HG02678 (cell line): ENCODE data around the gene SARDH.
"Not testable (repeated sequence)": the region's sequence is repeated elsewhere in the genome, so short reads cannot be mapped to it uniquely, and the experiment has no call there.

Experiments used
- ATAC-seq: cut with Tn5 transposase; IDR thresholded peaks from one replicate; pipeline ENCODE4 v1.9.1; 2021; ENCODE audit warnings: mild to moderate bottlenecking, moderate library complexity; ENCODE audit not compliant: unreplicated experiment

SARDH gene

GRCh38 chr9:133687856-133688761 is 50.0 kb downstream of the SARDH start:
- no peak for ATAC-seq

- ATAC-seq: no peak
Observed at GRCh38 chr9:133686642-133687575, 51.2 kb downstream of the SARDH start.

DNA sequence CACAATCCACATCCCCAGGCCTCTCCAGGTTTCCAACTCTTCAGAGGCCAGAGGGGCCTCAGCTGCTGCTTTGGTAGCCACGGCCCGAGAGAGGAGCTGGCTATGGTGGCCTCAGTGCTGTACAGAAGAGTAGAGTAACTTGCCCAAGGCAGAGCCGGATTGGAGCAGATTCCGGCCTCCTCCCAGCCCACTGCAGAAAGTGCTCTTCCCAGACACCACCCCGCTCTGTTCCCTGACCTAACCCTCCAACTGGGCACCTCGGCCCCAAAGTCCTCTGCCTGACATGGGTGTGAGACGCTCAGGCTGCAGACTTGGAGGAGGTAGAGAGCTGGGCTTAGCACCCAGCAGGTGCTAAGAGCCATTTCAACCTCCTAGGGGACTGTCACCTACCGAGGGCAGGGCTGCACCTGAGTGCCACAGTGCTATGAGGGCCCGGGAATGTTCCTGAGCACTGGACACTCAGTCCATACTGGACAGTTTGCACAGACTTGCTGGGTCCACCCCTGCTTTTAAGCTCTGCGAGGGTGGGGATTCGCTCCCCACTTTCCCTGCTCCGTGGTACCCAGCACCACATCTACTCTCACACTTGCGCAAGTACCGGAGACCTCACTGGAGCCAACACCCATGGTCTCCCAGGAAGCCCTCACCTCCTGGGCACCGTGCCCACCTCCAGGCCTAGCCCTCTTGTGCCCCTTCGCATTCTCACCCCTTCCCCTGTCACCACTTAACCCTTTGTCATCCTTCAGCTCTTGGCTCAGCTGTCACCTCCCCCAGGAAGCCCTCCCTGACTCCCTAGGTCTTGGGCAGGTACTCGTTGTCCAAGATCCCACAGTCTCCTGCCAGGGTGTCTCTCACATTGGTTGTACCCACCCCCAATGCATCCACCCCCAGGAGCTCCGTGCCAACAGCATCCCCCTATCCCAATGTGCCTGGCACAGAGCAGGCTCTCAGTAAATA is 52.2 kb downstream of the SARDH start:
- no peak for ATAC-seq

DNA sequence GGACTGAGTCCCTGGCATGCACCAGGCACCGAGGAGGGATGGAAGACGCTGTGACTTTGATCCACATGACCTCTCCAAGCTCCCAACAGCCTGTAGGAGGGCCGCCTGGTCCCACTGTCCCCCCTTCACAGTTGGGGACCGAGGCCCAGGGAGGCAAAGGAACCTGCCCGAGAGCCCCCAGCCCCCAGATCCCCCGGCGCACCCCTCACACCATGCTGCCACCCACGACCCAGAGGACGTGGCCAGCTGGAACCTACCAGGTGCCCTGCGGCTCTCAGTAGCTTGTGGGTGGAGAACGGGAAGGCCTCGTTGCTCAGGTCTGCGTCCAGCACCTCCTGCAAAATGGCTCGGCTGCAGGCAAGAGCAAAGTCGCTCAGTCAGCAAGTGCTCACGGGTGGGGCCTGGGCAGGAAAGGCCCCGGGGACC is 53.2 kb downstream of the SARDH start:
- ATAC-seq: no peak

DNA sequence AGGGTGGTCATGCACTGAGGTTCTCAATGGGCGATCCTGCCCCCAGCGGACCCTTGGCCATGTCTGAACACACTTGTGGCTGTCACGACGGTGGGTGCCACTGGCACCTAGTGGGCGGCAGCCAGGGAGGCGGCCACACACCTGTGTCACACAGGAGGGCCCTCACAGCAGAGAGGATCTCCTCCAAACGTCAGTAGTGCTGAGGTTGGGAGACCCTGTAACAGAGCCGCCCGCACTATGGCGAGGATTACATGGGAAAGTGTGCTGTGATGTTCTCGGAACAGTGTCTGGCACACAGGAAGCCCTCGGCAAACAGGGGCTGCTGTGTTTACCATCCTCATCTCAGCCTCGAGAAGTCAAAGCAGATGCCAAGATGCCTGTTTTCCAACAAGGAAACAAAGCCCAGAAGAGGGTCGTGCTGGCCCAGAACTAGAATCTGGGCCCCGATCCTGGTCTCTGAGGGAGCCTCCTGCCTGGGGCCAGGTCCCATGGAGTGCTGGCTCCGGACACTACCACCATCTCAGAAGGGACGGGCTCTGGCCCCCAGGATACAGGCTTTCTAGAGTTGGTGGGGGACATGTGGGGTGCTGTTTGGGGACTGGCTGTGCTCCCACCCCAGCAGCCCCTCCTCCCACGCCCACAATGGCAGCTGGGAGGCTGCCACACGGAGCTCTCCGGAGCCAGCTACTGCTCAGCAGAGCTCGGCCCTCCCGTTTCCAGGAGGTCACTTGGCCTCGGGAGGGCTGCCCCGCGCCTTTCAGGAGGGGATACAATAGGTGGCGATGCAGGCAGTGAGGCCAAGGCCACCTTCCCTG is 53.8 kb downstream of the SARDH start:
- no peak for ATAC-seq

DNA sequence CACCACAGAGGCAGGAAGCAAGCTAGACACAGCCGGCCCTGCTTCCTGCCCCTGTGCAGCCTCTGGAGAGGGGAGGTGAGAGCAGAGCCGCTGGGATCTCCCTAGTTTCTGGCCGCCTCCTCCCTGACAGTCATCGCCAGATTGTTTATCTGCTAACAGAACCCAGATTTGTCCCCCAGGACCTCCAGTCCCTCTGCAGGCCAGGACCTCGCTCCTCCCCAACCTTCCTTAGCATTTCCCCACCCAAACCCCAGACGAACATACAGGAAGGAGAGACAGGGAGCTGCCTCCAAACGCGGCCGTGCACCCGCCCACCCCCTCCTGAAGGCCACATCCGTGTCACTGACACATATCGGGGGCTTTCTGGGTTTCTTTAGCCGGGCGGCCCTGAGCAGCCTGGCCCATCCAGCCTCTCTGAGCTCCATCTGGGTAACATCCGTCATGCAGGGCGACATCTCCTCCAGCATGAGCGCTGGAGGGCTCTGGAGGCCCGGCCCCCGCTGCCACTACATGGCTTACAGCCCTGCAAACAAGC is 54.5 kb downstream of the SARDH start:
- no peak for ATAC-seq

DNA sequence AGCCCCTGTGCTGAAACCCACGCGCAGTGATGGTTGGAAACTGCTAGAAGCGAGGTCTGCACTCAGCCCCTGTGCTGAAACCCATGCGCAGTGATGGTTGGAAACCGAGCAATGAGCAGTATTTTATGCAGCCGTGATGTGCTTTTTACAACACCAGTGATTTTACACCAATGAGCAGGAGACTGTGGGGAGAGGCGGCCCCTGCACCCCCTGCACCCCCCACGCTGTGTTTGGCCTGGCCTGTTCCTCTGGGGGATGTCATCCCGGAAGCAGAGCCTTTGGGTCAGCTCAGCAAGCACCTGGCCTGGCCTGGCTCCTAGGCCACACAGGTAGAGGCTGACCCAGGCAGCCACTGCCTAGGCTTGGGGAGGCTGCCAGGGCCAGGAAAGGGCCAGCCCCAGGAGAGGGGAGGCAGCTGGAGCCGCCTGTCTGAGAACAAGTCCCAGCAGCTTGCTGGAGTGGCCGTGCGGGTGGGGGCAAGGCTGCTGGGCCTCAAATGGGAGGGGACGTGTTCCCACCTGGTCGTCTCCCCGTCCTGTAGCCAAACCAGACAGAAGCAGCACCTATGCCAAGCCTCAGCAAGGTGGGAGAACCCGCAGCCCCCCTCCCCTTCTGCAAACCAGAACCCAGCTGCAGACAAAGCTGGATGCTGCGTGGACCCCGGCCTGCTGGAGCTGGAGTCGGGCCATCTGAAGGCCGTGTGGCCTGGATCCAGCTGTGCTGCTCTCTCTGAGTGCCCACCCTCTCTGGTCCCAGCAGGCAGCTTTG is 55.1 kb downstream of the SARDH start:
- no peak for ATAC-seq

DNA sequence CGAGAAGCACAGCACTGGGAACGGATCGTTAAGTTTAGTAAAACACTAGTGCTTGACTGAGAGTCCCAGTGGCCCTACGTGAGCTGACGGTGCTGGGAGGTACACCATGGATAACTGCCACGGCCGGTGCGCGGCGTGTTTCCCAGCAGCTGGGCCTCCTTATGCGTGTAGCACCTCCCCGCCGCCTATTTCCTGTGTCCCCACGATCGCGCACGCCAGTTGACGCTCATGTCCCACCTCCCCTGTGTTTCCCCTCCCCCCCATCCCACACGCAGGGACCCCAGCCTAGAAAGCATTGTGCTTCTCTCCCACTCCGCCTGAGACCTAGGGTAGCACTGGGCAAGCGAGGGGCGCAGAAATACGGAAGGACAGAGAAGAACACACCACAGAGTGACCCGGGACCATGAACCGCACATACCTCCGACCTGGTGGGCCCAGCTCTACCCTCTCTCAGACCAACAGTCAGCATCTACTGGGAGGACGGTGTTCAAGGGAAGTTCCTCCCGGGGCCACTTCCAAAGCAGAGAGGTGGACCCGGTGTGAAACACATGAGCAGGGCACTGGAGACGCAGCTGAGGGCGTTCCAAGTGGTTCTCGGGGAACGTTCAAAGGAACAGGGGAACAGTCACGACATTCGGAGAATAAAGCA is 56.4 kb downstream of the SARDH start:
- no peak for ATAC-seq

- ATAC-seq: no peak
Observed at GRCh38 chr9:133680976-133681657, 57.0 kb downstream of the SARDH start.

DNA sequence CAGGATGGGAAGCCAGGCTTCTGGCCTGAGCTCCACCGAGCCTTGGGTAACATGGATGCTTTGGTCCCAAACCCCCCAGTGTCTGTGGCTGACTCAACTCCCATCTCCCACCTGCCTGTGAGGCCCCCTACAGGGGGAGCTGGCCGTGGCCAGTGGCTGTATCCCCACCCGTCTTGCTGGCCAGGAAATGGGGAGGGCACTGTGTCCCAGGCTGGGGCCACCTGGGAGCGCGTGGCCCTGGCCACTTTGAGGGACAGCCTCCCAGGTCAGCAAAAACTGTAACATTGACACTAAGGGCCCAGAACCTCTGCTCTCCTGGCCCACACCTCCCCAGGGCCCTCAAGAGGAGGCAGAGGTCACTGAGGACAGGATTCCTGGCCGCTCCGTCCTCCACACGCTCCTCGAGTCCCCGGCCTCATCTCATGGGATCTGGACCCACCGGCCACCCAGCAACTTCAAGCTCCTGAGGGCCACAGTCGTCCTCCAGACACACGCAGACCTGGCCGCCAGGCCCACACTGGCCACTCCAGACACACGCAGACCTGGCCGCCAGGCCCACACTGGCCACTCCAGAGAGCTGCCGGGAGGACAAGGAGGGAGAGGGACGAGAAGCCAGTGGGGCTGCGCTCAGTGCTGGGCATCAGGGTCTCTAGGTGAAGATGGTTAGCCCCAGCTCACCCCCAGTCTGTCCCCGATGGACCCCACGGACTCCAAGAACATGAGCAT is 57.7 kb downstream of the SARDH start:
- no peak for ATAC-seq

DNA sequence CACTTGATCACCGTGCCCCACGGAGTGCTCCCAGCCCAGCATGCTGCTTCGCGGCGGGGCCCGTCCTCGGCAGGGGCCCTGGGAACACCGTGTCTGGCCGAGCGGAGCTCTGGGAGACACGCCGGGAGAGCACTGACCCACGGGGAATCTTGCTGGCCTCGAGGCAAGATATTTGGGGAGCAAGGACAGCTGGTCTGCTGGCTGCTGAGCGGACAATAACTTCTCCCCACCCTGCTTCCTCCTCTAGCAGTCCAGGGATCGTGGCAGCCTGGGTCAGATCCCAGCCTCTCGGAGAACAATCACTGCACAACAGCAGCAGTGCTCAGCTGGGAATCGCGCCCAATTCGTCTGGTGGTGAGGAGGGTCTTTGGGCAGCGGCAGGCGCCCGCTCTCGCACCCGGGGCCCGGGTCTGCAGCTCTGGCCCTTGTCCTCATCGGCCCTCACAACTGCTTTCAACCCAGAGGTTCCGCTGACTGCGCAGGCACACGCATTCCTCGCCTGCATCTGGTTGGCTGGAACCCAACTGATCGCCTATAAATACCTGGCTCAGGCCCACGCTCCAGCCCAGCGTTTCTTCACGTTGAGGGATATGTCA is 58.6 kb downstream of the SARDH start:
- ATAC-seq: no peak

DNA sequence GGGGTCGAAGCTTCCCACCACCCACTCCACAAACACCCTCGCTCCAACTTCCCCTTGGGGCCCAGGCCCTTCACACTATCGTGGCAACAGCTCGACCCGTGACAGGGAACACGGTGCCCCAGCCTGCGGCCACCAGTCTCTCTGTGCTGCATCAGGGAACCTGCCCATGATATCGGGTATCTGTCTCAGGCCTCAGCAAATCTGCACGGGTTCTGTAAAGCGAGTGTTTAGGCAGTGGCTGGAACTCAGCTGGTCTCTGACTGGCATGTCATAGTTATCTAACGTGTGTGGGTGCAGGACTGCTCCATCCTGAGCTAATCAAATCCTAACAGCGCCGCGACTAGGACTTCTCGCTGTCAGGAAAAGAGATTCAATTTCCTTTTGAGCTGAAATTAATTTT is 59.1 kb downstream of the SARDH start:
- ATAC-seq: no peak

DNA sequence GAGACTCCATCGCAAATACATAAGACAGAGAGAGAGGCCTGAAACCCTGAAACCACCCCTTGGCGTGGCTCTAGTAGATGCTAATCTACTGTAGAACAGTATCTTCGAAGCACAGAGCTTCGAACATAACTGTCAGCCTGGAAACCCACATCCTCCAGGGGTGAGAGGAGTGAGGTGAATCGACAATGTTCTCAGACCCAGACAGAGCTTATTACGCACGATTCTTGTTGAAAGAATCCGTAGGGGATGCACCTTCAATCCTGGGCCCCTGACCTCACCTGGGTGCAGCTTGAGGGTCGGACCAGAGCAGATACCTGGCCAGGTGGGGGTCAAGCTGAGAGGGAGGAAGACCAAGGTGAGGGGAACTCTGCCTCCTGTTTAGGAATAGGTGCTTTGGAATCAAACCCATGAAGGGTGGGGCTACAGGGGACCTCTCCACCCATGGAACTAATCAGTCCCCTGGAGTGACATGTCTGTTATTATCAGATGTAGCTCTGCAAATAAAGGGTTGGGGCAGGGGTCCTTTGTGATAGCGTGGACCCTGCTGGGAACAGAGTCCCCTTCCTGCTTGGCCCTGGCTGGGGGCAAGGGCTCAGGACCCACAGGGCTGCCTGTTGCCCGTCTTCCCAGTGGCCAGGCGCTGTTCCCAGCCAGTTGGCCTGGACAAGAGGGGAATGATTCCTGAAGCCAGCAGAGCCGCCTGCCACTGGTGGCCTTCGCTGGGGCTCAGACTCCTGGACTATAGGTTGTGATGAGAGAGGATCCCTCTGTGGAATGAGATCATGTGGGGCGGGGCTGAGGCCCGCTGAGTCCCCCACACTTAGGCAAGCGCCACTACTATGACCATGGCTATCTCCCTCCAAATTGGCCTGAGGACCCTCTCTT is 60.8 kb downstream of the SARDH start:
- ATAC-seq: no peak

GRCh38 chr9:133676450-133676849 is 61.7 kb downstream of the SARDH start:
- no peak for ATAC-seq

- not testable (repeated sequence) for ATAC-seq
Observed at GRCh38 chr9:133675796-133676195, 62.4 kb downstream of the SARDH start.

DNA sequence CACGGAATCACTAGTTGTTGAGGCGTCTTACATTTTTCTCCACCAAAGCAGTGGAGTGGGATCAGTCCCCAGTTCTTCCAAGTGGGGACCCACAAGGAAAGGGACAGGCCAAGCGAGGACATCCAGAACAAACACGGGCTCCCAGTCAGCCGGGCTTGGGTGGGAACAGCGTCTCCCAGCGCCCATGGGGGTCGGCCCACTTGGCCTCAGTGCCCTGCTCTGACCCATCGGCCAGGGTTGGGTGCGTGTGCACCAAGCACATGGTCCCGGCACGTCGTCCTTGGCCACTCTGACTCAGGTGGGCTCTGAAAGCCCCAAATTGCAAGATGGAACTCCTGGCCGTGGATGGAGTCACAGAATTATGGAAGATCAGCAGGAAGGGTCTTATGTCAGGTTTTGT is 64.1 kb downstream of the SARDH start:
- no peak for ATAC-seq
